ENCODE measurements around the gene NTSR1. TPM values are rescaled to one million over a fixed set of nuclear protein-coding genes. Genes with fewer than 3 reads are reported as not detected.
A peak's percentile ranks its signal among the peaks of the same experiment; 100 is the strongest.

NTSR1 gene
- not detected for total RNA-seq

DNA sequence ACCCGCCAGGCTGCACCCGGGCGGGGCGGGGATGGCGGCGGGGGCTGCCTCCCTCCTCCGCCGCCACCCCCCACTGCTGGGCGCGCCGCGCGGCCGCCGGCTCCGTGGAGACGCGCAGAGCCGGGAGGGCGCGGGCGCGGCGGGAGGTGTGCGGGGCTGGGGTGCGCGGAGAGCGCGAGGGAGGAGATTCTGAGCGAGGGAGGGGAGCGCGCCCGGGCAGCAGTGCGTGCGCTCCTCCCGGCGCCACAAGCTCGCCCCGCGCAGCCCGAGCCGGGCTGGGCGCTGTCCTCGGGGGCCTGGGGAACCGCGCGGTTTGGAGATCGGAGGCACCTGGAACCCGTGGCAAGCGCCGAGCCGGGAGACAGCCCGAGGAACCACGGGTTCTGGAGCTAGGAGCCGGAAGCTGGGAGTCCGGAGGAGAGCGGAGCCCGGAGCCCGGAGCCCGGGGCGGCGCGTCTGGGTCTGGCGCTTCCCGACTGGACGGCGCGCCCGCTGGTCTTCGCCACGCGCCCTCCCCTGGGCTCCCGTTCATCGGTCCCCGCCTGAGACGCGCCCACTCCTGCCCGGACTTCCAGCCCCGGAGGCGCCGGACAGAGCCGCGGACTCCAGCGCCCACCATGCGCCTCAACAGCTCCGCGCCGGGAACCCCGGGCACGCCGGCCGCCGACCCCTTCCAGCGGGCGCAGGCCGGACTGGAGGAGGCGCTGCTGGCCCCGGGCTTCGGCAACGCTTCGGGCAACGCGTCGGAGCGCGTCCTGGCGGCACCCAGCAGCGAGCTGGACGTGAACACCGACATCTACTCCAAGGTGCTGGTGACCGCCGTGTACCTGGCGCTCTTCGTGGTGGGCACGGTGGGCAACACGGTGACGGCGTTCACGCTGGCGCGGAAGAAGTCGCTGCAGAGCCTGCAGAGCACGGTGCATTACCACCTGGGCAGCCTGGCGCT lies at the start of gene NTSR1:
TSS of gene NTSR1 (plus strand) at position 246 of the 946 bp plus-strand sequence. CDS start at position 618, 372 bp downstream.
- DNase-seq (ENCODE audit: low spot score): no peak

DNA sequence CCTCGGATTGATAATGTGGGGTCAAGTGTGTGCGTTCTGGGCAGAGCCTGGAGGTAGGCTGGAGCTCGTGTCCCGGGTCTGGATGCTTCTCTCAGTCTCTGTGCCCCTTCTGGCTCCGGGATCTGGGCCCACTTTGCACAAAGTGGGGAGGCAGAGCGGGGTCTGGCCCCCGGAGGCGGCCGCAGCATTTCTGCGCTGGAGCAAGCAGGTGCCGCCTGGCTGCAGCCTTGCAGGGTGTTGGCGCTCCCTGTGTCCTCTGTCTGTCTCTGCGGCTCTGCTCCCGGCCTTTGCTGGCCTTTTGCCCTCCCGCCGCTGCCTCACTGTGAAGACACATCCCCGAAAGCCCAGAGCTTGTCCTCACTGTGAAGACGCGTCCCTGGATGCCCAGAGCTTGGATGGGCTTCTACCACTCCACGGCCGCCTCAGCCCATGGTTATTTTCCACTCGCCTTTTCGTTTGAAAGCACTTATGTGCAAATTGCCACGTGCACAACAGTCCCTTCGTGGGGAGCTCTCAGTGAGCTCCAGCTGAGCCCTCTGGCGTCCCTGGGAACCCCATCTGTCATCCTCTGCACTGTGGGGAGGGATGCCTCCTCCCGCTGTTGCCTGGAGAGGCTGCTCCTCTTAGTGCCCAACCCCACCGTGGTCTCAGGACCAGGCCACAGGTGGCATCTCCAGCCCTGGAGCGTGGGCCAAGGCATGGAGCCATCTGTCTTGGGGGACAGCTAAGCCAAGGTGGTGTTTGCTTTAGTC lies 49.0 kb upstream of the NTSR1 start:
- no peak for DNase-seq (ENCODE audit: low spot score)

DNA sequence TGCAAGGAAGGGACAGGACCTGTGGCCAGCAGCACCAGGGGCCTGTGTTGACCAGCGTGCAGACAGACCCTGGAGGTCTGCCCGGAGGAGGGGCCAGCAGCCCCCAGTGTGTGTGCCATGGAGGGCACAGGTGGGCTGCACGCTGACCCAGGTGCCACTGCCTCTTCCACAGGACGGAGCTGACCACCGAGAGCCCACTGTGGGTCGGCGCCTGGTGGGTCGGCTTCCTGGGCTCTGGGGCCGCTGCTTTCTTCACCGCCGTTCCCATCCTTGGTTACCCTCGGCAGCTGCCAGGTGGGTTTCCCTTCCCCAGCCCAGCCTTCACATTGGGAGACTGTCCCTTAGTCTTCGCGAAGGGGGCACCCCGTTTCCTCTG lies 48.4 kb upstream of the NTSR1 start:
- DNase-seq (ENCODE audit: low spot score): no peak

DNA sequence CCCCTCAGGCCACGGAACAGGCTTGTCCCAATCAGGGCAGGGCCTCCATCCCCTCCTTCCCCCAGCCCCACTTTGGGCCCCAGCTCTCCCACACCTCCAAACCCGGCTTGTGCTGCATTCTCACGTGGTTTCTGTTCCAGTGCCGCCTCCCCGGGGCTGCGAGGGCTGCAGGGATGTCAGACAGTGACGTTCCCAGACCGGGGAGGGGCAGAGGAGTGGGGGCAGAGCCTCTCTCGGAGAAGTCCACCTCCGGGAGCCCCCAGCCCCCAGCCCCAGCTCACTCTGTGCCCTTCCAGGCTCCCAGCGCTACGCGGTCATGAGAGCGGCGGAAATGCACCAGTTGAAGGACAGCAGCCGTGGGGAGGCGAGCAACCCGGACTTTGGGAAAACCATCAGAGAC lies 47.9 kb upstream of the NTSR1 start:
- no peak for DNase-seq (ENCODE audit: low spot score)

DNA sequence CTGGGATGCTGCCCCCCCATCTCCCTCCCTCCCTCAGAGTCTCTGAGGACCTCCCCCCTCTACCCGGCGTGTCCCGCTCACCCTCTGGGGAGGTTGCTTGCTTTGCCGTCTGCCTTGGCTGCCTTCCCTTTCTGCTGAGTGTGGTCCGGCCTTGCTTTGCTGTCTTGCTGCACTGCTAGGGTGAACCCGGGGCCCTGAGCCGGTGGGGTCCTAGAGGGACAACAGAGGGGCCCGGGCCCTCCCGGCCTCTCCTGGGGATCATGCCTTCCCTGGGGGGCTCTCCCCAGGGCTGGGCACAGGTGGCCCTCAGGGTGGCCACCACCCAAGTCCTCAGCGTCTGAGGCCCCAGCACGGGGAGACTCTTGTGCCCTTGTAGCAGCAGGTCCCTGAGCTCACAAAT lies 47.0 kb upstream of the NTSR1 start:
- DNase-seq (ENCODE audit: low spot score): no peak

DNA sequence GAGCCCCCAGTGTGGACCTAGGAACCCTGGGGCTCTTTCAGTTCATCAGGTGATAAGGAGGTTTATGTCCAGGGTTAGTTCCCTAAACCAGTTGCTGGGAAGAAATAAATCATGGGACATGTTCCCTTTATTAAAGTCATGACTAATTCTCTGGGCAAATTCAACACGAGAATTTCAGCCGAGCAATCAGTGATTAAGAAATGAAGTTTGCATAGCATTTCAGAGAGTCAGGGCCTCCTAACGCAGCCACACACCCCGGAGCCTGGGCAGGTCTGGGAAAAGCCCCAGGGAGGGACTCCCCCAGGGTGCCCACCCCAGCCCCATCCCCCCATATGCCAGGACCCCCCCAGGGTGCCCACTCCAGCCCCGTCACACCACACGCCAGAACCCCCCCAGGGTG lies 46.2 kb upstream of the NTSR1 start:
- no peak for DNase-seq (ENCODE audit: low spot score)

DNA sequence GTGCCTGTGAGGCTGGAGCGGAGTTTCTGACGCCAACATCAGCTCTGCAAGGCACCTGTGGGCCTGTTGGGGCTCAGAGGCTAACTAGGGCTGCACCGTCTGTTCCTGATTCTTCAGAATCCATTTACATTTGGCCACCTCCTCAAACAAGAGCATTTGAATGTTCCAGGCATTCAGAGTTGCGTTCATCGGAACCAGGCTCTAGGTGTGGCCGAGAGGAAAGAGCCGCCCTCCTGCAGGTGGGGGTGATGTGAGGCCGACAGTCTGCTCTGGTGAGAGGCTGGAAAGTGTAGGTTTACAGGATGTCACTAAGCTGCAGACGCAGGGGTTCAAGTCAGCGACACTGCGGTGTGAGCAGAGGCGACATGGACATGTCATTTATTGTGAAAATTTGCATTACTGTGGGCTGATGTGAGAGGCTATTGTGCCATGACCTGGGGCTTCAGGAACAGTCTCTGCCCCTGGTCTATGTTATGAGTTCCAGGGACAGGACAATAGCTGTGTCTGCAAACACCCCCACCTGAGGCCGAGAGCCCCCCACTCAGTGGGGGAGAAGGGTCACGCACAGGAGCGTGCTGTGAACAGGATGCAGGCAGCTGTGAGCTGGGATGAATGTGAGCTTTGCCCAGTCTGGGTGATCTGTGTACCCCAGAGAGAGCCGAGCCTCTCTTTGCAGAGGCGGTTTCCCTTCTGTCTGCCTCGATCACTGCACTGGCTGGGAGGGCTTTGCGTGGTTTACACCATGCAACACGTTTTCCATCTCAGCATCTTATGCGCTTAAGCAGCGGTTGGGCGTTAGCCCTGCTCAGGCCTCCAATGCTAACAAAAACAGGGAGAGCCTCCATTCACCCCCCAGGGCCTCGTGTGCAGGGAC lies 45.3 kb upstream of the NTSR1 start:
- no peak for DNase-seq (ENCODE audit: low spot score)

DNA sequence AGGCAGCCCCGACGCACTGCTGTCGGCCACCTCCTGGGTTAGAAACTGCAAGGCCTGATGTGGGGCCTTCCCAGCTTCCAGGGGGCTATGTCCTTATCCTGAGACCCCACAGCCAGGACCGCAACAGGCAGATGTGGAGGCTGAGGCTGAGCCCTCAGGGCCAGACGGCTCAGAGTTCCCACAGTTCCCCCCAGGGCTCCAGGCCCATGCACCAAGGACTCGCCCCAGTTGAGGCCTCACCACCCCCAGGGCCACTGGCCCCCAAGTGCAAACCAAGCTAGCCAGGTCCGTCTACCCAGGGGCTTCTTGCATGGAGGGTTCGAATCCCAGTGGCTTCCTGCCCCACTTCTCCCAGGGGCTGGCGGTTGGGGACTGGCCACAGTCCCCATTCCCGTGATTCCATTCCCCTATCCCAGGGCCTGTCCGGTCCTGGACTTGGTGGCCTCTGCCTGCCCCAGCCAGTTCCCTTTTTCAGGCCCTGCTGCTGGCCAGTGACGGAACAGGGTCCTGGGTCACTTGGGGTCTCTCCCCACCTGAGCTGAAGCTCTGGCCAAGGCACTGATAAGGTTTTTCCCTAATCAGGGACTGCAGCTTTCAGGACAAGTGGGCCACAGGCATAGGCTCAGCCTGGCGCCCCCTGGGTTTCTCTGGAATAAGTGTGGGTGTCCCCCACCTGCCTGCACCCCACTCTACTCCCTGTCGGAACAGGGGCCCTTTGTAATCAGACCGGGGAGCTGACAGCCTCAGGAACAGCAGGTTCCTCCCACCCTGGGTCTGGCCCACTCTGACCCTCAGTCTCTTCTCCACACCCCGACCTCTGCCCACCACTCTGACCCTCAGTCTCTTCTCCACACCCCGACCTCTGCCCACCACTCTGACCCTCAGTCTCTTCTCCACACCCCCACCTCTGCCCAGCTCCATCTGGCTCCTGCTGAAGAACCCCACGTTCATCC lies 44.3 kb upstream of the NTSR1 start:
- no peak for DNase-seq (ENCODE audit: low spot score)

DNA sequence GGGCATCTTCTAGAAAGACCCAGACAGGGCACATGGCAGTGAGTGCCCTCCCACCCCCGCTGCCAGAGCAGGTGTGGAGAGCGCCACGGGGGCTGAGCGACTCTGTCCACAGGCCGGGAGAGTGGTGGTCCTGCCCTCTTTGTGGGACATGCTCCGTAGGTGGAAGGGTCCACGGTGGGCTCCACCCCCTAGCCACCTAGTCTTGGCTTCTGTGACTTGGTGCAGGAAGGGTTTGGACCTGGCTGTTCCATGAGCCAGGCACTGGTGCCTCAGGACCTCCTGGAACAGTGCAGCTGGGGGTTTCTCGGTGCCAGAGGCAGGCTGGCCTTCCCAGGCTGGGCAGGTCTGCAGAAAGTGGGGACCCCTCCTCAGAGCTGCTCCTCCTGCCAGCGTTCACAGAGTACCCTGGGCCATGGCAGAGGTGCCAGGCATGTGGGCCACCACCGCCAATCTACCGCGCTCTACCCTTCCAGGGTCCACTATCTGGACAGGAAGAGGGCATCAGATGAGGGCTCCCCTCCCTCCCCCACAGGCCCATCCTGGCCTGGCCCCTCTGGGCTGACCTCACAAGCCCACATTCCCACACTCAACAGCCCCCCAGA lies 43.4 kb upstream of the NTSR1 start:
- no peak for DNase-seq (ENCODE audit: low spot score)

DNA sequence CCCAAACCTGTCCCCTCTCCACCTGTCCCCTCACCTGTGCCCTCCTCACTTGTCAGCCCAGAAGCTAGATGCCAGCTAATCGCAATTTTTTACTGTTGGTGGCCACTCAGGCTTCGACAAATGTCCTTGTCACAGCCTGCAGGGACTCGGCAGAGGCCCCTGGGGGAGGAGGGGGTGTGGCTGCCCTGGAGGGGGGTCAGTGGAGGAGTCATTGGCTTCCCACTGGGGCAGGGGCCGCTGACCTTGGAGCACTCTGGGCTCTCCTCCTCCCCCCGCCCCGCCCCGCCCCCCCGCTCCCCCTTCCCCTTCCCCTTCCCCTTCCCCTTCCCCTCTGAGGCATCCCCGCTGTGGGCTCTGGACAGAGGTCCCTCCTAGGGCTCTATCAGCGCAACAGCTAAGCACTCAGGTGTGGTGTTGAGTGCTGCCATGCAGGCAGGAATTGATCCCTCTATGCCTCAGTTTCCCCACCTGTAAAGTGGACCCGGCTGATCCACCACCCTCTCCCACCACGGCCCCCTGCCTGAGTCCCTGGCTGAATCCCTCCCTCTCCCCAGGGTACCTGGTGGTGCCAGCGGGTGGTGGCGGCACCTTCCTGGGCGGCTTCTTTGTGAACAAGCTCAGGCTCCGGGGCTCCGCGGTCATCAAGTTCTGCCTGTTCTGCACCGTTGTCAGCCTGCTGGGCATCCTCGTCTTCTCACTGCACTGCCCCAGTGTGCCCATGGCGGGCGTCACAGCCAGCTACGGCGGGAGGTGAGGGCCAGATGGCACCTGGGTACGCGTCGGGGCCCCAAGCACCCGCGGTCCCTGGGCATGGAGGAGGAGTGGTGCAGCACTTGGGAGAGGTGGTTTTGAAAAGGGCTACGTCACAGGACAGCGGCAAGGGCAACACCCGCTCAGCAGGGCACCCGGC lies 42.6 kb upstream of the NTSR1 start:
- DNase-seq (ENCODE audit: low spot score): no peak

DNA sequence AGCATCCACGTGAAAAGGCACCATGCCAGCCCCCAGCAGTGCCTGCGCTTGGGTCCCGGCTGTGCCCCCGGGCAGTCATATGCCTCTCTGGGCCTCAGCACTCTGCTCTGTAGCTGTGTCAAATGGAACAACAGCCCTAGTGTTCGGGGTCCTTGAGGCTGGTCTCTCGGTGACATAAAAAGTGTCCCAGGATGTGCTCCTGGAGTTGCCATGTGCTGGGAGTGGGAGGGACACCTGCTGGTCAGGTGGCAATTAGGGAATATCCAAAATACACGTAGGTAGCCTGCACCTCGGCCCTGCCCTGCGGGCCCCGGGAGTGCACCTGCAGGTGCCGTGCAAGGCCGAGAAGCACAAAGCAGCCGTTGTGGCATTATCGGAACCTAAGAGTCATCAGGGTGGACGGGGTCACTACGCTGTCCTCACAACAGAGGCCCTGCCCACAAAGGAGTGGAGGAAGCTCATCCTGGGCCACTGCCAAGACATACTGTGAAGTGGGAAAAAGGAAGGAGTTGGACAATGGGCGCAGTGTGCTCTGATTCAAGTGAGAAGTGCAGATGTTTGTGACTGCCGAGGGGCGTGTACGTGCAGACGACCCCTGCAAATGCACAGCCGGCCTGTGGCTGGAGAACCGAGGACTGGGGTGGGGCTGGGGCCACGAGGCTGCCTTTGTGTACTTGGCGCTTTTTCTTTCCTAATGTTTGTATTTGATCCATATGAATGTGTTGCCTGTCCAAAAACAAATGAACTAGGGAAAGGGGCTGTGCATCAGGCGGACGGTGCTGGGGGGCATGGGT lies 41.7 kb upstream of the NTSR1 start:
- no peak for DNase-seq (ENCODE audit: low spot score)

DNA sequence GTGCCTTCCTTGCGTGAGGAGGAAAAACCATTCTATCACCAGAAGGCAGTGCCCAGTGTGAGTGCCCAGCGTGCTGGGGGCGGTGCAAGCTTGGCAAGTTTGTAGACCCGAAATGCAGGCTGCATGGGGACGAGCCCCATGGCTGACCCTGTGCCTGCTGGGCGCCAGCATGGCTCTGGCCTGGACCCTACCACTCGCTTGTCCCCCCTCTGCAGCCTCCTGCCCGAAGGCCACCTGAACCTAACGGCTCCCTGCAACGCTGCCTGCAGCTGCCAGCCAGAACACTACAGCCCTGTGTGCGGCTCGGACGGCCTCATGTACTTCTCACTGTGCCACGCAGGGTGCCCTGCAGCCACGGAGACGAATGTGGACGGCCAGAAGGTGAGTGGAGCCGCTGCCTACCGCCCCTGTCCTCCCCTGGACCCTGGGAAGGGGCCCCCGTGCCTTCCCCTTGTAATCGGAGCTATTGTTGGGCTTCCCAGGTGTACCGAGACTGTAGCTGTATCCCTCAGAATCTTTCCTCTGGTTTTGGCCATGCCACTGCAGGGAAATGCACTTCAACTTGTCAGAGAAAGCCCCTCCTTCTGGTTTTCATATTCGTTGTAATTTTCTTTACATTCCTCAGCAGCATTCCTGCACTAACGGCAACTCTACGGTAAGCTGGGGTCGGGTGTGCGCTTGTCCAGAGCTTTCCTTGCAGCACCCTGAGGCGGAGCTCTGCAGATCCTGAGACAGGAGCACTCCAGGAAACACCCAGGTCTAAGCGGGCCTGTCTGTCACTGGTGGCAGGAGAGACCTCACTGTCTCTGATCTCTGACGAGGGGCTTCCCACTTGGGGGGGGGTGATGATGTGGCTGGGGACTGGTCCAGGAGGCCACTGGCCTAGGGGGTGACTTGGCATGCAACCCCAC lies 40.9 kb upstream of the NTSR1 start:
- no peak for DNase-seq (ENCODE audit: low spot score)

DNA sequence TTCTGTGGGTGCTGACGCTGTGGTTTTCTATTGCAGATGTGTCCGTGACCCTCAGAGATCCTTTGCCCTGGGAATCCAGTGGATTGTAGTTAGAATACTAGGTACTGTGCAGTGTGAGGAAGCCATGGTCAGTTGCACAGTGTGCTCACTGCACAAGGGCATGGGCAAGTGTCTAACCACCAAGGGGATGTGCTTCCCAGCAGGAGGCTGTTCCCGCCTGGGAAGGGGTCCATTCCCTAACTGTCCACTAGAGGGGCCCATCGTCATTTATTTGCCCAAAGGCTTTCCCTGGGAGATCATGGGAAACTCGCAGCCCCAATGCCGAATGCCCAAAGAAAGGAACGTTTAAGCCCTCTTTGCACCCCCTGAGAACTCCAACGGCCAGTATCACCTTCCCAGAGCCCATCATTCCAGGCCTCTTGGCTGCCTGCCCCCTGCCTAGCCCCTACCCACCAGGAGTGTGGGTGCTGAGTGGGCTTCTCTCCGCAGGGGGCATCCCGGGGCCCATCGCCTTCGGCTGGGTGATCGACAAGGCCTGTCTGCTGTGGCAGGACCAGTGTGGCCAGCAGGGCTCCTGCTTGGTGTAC lies 40.1 kb upstream of the NTSR1 start:
- peak; percentile 80 for DNase-seq (ENCODE audit: low spot score)

DNA sequence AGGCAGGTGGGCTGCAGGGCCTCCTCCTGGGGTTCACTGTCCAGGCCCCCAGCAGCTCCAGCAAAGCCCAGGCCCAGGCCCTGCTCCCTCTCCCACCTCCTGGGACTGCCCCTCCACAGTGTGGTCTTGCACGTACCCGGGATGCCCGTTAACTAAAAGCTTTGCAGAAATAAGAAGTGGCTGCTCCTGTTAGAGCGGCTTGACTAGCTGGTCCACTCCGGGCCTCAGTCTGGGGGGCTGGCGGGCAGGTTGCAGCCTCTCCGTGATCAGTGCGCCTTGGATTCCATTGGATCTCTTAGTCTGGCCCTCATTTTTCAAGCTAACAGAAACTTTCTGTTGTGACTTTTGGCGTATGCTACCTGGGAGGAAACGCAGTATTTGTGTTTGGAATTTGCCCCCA lies 39.4 kb upstream of the NTSR1 start:
- no peak for DNase-seq (ENCODE audit: low spot score)

DNA sequence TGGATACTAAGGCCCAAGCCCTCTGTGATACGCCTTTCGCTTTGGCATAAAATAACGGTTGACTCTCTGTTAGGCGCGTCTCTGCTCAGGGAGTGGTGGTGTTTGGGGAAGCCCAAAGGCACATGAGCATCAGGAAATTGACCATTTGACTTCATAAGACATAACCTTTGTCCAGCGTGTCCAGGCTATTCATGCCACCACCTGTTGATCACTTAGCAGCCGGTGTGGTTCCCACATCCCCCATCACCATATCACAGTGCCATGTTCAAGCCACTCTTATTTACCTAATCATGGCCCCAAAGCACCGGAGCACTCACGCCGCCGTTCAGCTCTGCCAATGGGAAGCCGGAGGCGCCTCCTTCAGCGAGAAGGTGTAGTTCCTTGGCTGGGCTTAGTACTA lies 38.5 kb upstream of the NTSR1 start:
- DNase-seq (ENCODE audit: low spot score): no peak

DNA sequence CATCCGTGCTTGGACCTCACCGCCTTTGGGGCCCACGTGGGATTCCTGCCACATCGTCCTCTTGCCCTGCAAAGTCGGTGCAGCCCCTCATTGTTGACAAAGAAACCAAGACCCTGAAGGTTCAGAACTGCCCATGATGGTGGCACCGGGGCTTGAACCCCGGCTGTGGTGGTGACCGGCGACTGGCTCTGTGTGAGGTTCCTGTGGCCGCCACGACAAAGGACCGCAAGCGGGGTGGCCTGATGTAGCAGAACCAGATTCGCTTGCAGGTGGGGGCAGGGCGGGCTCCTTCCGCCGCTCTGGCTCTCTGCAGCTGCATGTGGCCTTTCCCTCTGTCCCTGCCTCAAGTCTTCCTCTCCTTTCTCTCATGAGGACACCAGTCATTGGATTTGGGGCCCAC lies 37.6 kb upstream of the NTSR1 start:
- no peak for DNase-seq (ENCODE audit: low spot score)

DNA sequence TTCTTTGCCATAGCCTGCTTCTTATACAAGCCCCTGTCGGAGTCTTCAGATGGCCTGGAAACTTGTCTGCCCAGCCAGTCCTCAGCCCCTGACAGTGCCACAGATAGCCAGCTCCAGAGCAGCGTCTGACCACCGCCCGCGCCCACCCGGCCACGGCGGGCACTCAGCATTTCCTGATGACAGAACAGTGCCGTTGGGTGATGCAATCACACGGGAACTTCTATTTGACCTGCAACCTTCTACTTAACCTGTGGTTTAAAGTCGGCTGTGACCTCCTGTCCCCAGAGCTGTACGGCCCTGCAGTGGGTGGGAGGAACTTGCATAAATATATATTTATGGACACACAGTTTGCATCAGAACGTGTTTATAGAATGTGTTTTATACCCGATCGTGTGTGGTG lies 36.9 kb upstream of the NTSR1 start:
- DNase-seq (ENCODE audit: low spot score): no peak

All from ureter (tissue), 1 donor.